ENCODE measurements around the gene NEB. TPM values are rescaled to one million over a fixed set of nuclear protein-coding genes. Genes with fewer than 3 reads are reported as not detected.

NEB gene
- total RNA-seq, 3 donors from 2014 or later, result 2.0 to 2.8 (median 2.6) TPM

DNA sequence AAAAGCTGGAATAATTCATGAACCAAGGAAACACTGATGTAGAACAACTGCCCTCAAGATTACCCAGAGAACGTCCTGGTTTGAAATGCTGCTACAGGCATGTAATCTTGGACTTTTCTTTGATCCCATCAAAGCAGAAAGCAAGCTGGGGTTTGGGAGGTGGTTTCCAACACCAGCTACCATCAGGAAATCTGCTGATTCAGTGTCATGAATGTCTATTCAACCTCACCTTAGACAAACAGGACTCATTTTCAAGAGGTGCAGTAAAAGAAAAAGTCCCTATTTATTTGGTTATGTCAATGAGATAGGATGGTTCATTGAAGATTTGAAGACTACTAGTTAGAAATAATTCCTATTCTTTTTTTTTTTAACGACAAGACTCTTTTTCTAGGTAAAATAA lies 72.7 kb downstream of the NEB start:
- DNase-seq (ENCODE audit: low spot score in 2 of 2), result no peak
- H3K36me3 ChIP-seq, result no peaks in the 10 kb centered on the region
- H3K4me1 ChIP-seq, result no peaks in the 10 kb centered on the region
- intact Hi-C loops (cut with DNase I; ENCODE audit: low total_unique reads), result no loop called here
- H3K4me3 ChIP-seq, result no peak overlapping the region
- H3K9me3 ChIP-seq, result no peaks in the 10 kb centered on the region
- H3K27ac ChIP-seq, result no peak overlapping the region
- no peaks in the 10 kb centered on the region for H3K27me3 ChIP-seq
- no peak for TF ChIP-seq POLR2A (IDR thresholded peaks at IDR 0.05)
- no peak for TF ChIP-seq POLR2AphosphoS5 (IDR thresholded peaks at IDR 0.05)
- TF ChIP-seq, protein P1, sequence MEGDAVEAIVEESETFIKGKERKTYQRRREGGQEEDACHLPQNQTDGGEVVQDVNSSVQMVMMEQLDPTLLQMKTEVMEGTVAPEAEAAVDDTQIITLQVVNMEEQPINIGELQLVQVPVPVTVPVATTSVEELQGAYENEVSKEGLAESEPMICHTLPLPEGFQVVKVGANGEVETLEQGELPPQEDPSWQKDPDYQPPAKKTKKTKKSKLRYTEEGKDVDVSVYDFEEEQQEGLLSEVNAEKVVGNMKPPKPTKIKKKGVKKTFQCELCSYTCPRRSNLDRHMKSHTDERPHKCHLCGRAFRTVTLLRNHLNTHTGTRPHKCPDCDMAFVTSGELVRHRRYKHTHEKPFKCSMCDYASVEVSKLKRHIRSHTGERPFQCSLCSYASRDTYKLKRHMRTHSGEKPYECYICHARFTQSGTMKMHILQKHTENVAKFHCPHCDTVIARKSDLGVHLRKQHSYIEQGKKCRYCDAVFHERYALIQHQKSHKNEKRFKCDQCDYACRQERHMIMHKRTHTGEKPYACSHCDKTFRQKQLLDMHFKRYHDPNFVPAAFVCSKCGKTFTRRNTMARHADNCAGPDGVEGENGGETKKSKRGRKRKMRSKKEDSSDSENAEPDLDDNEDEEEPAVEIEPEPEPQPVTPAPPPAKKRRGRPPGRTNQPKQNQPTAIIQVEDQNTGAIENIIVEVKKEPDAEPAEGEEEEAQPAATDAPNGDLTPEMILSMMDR (IDR thresholded peaks at IDR 0.05), result no peak

DNA sequence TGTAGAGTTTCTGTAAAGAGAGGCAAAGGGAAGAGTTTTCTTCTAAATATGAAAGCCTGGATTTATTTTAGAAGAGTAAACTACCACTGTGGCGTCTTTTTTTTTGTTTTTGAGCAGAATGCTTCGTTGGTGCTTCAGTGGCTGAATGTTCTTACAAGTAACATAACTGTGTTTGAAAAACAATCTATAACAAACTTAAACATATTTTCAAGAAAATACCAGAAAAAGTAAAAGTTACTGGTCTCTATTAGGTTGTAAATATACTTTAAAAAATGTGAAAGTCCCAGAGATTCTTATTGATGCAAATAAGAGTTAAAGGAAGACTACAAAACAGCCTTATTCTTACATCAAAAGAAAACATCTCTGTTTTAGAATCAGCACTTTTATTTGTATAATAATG lies 76.2 kb downstream of the NEB start:
- TF ChIP-seq POLR2AphosphoS5 (IDR thresholded peaks at IDR 0.05), result no peak
- TF ChIP-seq, protein P1 (IDR thresholded peaks at IDR 0.05), result no peak
- TF ChIP-seq POLR2A (IDR thresholded peaks at IDR 0.05), result no peak
- intact Hi-C loops (cut with DNase I; ENCODE audit: low total_unique reads), result no loop called here
- no peaks in the 10 kb centered on the region for H3K4me1 ChIP-seq
- DNase-seq (ENCODE audit: low spot score in 2 of 2), result no peak
- no peaks in the 10 kb centered on the region for H3K36me3 ChIP-seq
- H3K9me3 ChIP-seq, result no peaks in the 10 kb centered on the region
- no peak overlapping the region for H3K27ac ChIP-seq
- H3K4me3 ChIP-seq, result no peak overlapping the region
- no peaks in the 10 kb centered on the region for H3K27me3 ChIP-seq

DNA sequence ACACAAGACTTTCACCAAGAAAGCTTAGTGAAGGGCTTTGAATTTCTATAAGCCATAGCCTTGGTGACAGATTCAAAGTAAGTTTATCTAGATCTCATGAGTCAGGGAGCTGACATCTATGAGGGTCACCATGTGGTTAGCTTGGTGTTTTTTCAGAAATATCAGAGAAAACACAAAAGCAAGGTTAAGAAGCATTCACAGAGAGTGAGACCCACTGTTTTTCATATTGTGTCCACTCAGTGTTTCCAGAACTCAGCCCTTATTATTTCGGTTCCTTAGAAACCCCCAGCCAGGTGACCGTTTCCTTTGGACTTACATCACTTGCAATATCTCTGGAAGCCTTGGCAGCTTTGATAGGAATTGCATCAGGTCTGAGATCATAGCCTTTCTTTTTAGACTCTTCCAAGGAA lies 76.6 kb downstream of the NEB start:
- TF ChIP-seq POLR2A (IDR thresholded peaks at IDR 0.05) (no peak), POLR2AphosphoS5 (IDR thresholded peaks at IDR 0.05) (no peak)
- TF ChIP-seq, protein P1 (IDR thresholded peaks at IDR 0.05), result no peak
- no peaks in the 10 kb centered on the region for H3K36me3 ChIP-seq
- H3K4me1 ChIP-seq, result no peaks in the 10 kb centered on the region
- intact Hi-C loops (cut with DNase I; ENCODE audit: low total_unique reads), result no loop called here
- no peak overlapping the region for H3K4me3 ChIP-seq
- no peak for DNase-seq (ENCODE audit: low spot score in 2 of 2)
- no peak overlapping the region for H3K27ac ChIP-seq
- H3K27me3 ChIP-seq, result no peaks in the 10 kb centered on the region
- no peaks in the 10 kb centered on the region for H3K9me3 ChIP-seq

DNA sequence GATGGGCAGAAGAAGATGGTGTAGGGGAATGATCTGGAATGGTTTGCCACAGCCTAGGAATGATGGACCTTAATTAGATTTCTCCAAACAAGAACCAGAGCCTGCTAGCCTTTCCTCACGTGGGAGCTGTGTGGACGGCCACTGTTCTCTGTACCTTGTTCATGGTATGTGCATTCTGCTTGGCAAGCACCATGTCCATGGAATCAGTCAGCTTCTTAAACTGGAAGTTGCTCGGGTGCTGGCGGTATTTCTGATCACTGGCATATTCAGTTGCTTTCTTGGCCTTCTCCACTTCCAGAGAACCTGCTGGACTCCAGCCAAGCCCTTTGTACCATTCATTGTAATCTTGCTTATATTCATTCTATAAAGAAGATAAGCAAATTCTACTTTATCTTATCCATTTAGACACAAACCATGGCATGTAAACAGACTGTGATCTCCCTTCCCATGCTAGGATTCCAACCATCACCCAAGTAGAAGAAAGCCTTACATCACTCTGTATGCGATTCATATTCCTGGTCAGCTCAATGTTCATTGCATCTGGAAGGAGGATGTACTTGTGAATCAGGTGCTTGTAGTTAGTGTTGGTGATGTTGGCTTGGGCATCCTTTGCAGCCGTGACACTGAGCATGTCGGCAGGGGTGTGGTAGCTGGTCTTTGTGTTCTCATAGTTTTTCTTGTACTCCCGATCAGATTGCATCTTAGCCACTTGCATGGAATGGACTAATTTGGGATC lies 78.4 kb downstream of the NEB start:
- H3K27me3 ChIP-seq, result no peaks in the 10 kb centered on the region
- intact Hi-C loops (cut with DNase I; ENCODE audit: low total_unique reads), result no loop called here
- no peak for TF ChIP-seq POLR2AphosphoS5 (IDR thresholded peaks at IDR 0.05)
- no peak for TF ChIP-seq POLR2A (IDR thresholded peaks at IDR 0.05)
- TF ChIP-seq, protein P1 (IDR thresholded peaks at IDR 0.05), result no peak
- DNase-seq (ENCODE audit: low spot score in 2 of 2), result no peak
- no peak overlapping the region for H3K4me3 ChIP-seq
- no peak overlapping the region for H3K27ac ChIP-seq
- no peaks in the 10 kb centered on the region for H3K4me1 ChIP-seq
- H3K9me3 ChIP-seq, result no peaks in the 10 kb centered on the region
- no peaks in the 10 kb centered on the region for H3K36me3 ChIP-seq

DNA sequence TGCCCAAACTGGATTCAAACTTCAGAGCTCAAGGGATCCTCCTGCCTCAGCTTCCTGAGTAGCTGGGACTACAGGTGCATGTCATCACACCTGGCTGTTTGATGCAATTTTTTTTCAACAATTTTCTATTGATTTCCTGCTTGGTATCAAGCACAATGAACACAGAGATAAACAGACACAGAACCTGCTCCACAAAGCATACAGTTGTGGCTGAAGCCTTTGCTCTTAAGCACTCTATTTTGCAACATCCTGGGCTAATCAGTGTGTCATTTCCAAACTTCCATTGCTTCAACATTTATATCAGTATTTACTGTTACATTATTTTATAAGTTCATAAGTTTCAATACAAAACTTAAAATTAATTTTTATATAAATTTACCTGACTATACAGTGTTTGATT lies 79.4 kb downstream of the NEB start:
- Histone ChIP-seq H3K4me3 (no peak overlapping the region), H3K27me3 (no peaks in the 10 kb centered on the region), H3K27ac (no peak overlapping the region), H3K4me1 (no peaks in the 10 kb centered on the region), H3K36me3 (no peaks in the 10 kb centered on the region), H3K9me3 (no peaks in the 10 kb centered on the region)
- no peak for DNase-seq (ENCODE audit: low spot score in 2 of 2)
- TF ChIP-seq POLR2A (IDR thresholded peaks at IDR 0.05) (no peak), POLR2AphosphoS5 (IDR thresholded peaks at IDR 0.05) (no peak)
- TF ChIP-seq, protein P1 (IDR thresholded peaks at IDR 0.05), result no peak
- intact Hi-C loops (cut with DNase I; ENCODE audit: low total_unique reads), result no loop called here
